NCI-H1930 (cell line): ENCODE measurements around the gene ADCY5.

Experiments
- DNase-seq, 2 experiments: peaks; one replicate each; lab custom pipeline; 2025; lab: John Stamatoyannopoulos, UW

Gene ADCY5

GRCh38 chr3:123367467-123368154 lies 81.3 kb downstream of the ADCY5 start:
- no peak for DNase-seq

GRCh38 chr3:123365450-123366143 lies 83.3 kb downstream of the ADCY5 start:
- no peak for DNase-seq

DNA sequence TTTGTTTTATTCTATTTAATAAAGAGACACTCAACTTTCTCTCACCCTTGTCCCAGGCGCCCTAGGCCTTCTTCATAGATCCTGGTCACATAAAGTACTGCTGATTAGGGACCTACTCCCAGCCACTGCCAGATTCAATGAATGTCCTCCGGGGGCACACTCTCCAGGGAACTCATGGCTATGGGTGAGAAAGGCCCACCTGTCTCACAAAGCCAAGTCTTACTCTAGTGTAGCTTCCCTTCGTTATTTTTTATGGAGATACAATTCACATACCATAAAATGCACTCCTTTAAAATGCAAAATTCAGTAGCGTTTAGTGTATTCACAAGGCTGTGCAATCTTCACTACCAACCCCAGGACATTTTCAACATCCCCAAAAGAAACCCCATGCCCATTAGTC lies 87.8 kb downstream of the ADCY5 start:
- DNase-seq = no peak

DNA sequence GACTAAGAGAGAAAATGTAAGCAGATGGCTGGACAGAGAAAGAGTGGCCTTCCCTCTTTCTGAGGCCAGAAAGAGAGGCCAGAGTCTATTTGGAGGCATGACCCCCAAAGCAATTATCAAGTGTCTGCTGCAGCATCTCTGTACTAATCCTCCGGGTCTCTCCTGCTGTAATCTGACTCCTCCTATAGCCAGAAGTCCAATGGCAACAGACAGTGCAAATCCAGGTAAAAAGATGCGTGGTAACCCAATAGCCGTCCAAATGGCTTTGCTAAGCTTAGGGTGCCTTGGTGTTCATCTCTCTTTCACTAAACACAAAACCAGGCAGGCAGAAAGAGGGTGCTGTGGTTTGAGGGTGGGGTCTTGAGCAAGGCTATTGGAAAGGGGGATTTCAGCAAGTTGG lies 91.6 kb downstream of the ADCY5 start:
- DNase-seq = no peak

DNA sequence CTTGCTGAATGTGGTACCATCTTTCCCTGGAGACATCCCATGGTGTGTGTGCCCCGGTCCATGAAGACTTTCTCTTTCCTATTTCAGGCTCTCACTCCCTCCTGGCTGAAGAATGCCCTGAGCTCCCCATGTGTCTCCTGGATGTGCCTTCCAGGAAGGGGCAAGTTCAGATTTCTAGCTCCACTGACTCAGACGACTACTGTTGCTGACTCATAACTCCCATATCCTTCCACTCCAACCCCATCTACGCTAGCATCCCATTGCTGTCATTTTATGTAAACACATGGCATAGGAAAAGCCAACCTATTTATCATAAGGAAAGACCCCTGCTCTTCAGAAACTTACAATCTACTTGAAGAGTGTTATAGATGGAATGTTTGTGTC lies 95.0 kb downstream of the ADCY5 start:
- DNase-seq = no peak

DNA sequence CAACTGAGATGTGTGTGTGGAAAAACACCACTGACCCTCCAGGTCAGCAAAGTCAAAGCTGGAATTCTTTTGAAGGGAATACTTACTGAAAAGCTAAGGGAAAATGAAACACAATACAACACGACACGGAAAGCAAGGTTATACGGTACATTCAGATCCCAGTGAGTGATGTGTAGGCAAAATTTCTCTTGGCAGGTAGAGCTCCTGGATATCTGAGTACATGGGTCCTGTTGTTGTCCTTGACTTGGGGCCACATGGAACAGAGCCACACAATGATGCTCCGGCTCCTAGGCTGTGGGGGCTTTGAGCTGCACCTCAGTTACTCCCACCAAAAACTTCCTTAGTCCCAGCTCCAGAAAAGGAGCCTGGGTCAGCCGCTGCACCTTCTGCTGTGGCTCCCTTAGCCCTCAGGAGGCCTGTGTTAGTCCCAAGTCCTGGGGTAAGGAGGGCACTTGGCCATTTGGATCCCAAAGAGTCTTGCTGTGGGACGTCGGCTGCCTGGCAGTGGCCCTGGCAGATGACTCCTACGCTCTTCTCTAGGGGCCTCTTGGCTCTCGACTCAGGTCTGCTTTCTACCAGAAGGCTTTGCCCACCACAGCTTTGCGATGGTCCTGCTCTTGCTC lies 95.6 kb downstream of the ADCY5 start:
- DNase-seq = no peak

GRCh38 chr3:123352134-123352554 lies 96.7 kb downstream of the ADCY5 start:
- DNase-seq = no peak

GRCh38 chr3:123351501-123351900 lies 97.4 kb downstream of the ADCY5 start:
- DNase-seq = no peak

DNA sequence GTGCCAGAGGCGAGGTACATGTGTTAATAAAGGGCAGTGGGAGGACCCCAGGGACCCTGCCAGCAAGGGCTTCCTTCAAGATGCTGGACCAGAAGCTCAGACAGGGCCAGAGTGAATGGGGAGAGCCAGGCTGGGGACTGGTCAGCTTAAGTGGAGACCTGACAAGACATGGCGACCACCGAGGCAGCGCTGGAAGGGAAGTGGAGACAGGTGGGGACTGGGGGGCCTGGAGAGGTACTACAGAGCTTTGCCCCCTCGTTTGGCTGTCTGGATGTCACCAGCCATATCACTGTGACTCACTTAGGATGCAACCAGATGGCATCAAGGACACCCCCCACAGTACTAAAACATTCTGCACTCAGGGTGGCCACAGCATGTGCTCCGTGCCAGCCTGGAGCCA lies 97.9 kb downstream of the ADCY5 start:
- DNase-seq = no peak

DNA sequence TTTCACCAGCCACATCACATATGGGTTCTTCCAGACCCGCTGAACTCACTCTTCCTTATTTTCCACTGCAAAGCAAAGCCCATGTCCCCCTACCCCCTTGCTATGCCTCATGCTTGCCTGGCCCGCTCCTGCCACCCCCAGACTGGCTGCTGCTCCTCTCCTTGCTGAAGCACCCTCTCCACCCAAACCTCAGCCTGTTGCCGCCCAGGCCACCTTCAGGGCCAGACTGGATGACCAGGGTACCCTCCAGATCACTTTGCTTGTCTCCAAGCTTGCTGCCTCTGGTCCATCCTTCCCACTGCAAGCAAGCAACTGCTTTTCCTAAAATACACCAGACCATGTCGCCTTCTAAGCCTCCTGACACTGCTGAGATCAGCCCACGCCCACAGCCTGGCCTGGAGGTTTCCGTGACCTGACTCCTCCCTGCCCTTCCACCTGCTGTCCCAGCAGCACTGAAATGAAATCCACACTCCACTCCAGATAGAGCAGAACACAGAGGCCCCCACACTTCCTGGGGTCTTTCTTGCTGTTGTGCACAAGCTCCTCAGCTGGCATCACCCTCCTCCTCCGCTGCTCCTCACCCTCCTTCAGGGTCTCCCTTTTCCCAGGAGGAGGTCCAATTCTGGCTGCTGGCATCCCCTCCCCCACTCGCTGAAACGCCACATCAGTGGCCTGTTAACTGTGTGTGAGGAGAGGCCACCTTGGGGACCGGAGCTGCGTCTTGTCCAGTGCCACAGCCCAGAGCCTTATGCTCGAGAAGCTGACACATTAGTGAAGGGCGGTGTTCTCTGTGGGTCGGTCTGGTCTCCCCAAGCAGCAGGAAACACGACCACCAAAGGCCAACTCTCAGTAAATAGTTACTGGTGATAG lies 99.1 kb downstream of the ADCY5 start:
- DNase-seq = no peak

GRCh38 chr3:123349201-123349535 lies 99.7 kb downstream of the ADCY5 start:
- no peak for DNase-seq

- DNase-seq = no peak
Measured at GRCh38 chr3:123348471-123349200, 100.3 kb downstream of the ADCY5 start.

DNA sequence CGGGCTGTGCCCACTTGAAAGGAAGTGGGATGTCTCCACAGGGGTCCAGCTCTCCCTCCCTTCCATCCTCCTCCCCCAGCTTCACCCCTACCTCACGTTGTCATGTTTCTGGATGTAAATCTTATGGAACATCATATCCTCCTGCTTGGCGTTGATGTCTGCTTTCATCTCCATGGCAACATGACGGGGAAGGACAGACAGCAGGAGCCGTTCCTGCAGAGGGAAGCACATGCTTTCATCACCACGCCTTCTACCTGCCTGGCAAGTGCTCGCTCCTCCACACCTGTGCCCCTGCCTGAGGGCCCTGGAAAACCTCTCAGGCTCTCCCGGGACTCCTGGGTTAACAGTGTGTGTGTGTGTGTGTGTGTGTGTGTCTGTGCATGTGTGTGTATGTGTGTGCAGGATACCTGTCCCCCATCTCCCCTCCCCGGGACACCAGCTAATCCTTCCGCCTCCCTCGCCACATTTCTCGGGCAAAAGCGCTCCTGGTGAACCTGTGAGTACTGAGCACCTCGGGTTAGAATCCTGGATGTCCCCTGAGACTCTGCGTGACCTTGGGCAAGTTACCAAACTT lies 101.1 kb downstream of the ADCY5 start:
- DNase-seq = no peak

GRCh38 chr3:123347205-123347604 lies 101.7 kb downstream of the ADCY5 start:
- no peak for DNase-seq

- DNase-seq = no peak
Measured at GRCh38 chr3:123346021-123346420, 102.9 kb downstream of the ADCY5 start.

GRCh38 chr3:123344907-123345594 lies 103.8 kb downstream of the ADCY5 start:
- DNase-seq = no peak

GRCh38 chr3:123344175-123344906 lies 104.5 kb downstream of the ADCY5 start:
- DNase-seq = no peak

DNA sequence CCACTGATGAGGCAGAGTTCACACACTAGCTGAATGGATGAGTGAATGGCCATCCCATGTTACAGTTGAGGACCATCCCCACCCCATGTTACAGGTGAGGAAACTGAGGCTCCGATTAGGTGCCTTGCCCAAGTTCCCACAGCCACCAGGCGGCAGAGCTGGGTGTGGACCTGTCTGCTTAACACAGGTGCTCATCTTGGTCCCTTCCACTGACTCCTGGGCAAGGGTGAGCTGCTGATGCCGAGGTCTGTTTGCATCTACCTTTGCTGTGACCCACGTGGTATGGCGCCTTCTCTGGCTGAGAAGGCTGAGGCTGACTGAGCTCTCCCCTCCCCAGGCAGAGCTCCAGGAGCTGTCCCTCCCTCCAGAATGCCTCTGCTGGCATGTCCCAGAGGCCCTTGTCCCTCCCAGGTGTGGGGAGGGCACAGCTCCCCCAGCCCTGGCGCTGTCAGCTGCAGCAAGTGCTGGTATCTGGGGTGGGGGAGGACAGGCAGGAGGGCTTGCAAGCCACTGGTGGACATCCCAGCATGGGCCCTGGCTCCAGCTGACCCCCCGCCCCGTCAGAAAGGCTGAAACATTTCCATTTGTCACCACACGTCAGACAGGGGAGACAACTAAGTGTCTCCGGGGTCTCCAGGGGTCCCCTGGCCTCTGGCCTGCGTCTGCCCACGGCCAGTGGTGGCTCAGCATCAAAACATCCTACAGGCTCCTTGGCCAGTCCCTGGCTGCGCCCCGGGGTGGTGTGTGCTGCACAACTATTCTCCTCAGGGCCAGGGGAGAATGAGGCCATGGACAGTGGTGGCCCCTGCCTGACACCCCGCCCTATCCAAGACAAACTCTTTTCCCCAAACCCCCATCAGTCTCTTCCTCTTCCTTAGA lies 105.4 kb downstream of the ADCY5 start:
- no peak for DNase-seq

- no peak for DNase-seq
Measured at GRCh38 chr3:123342631-123343080, 106.2 kb downstream of the ADCY5 start.
